SK-N-SH treated with all-trans-retinoic acid at 6 μM for 48 hours (cell line): ENCODE data around the gene TWSG1.

Source experiments
- ATAC-seq: fragments of 200-7000 bp; cut with Tn5 transposase; 3 replicates; pipeline ENCODE4 v1.9.1; 2020; ENCODE audit warnings: mild to moderate bottlenecking, moderate library complexity
- ARNTL ChIP-seq: fragments of 450-650 bp; formaldehyde crosslinking; IDR thresholded peaks from 2 replicates; pipeline ENCODE4 v1.5.0; 2020; ENCODE audit warnings: low read depth, mild to moderate bottlenecking, moderate library complexity, borderline replicate concordance
- BACH2 ChIP-seq: fragments of 250-450 bp; sonication (Bioruptor Pico); IDR thresholded peaks from 2 replicates; pipeline ENCODE4 v1.9.0; 2021; ENCODE audit warnings: mild to moderate bottlenecking, borderline replicate concordance
- CREB5 ChIP-seq: fragments of 250-450 bp; sonication (Bioruptor Pico); IDR thresholded peaks from 2 replicates; pipeline ENCODE4 v1.5.1; 2020; ENCODE audit warnings: low read depth, mild to moderate bottlenecking, moderate library complexity
- CSRNP3 ChIP-seq: fragments of 250-450 bp; sonication (Bioruptor Pico); IDR thresholded peaks from 2 replicates; pipeline ENCODE4 v1.5.1; 2021; ENCODE audit warnings: mild to moderate bottlenecking, moderate library complexity
- ESRRG ChIP-seq: fragments of 250-450 bp; sonication (Bioruptor Pico); IDR thresholded peaks from 2 replicates; pipeline ENCODE4 v1.6.1; 2021; ENCODE audit warnings: mild to moderate bottlenecking
- ISL1 ChIP-seq: fragments of 250-450 bp; sonication (Bioruptor Pico); IDR thresholded peaks from 2 replicates; pipeline ENCODE4 v2.1.2; 2022; ENCODE audit warnings: mild to moderate bottlenecking, moderate library complexity
- OSR1 ChIP-seq: fragments of 250-450 bp; sonication (Bioruptor Pico); IDR thresholded peaks from 2 replicates; pipeline ENCODE4 v1.8.0; 2022; ENCODE audit warnings: moderate library complexity, mild to moderate bottlenecking, inconsistent platforms
- PATZ1 ChIP-seq: fragments of 250-450 bp; sonication (Bioruptor Pico); IDR thresholded peaks from 2 replicates; pipeline ENCODE4 v1.8.0; 2020; ENCODE audit warnings: mild to moderate bottlenecking, moderate library complexity, borderline replicate concordance
- PPARA ChIP-seq: fragments of 250-450 bp; sonication (Bioruptor Pico); IDR thresholded peaks from 2 replicates; pipeline ENCODE4 v1.5.0; 2020; ENCODE audit warnings: mild to moderate bottlenecking, borderline replicate concordance
- RARB ChIP-seq: fragments of 250-450 bp; sonication (Bioruptor Pico); IDR thresholded peaks from 2 replicates; pipeline ENCODE4 v1.8.0; 2021; ENCODE audit warnings: mild to moderate bottlenecking, moderate library complexity
- SNAI2 ChIP-seq: fragments of 250-450 bp; sonication (Bioruptor Pico); IDR thresholded peaks from 2 replicates; pipeline ENCODE4 v1.5.0; 2020; ENCODE audit warnings: mild to moderate bottlenecking, moderate library complexity
- TCF4 ChIP-seq: fragments of 250-450 bp; sonication (Bioruptor Pico); IDR thresholded peaks from 2 replicates; pipeline ENCODE4 v1.8.0; 2021; ENCODE audit warnings: mild to moderate bottlenecking, moderate library complexity, borderline replicate concordance
- TOX ChIP-seq: fragments of 250-450 bp; sonication (Bioruptor Pico); IDR thresholded peaks from 2 replicates; pipeline ENCODE4 v1.8.0; 2021; ENCODE audit warnings: mild to moderate bottlenecking, moderate library complexity, borderline replicate concordance
- ZC3H10 ChIP-seq: fragments of 250-450 bp; sonication (Bioruptor Pico); IDR thresholded peaks from 2 replicates; pipeline ENCODE4 v1.5.1; 2021; ENCODE audit warnings: mild to moderate bottlenecking, moderate library complexity
- ZFP3 ChIP-seq: fragments of 250-450 bp; sonication (Bioruptor Pico); IDR thresholded peaks from 2 replicates; pipeline ENCODE4 v1.5.0; 2020; ENCODE audit warnings: mild to moderate bottlenecking, moderate library complexity
- ZFP30 ChIP-seq: fragments of 450-650 bp; formaldehyde crosslinking; IDR thresholded peaks from 2 replicates; pipeline ENCODE4 v1.5.0; 2022; ENCODE audit warnings: mild to moderate bottlenecking, moderate library complexity
- ZNF565 ChIP-seq: fragments of 450-650 bp; formaldehyde crosslinking; conservative IDR thresholded peaks from 2 replicates; pipeline ENCODE4 v1.5.0; 2020; ENCODE audit warnings: low read depth, mild to moderate bottlenecking, moderate library complexity
- ZNF70 ChIP-seq: fragments of 450-650 bp; formaldehyde crosslinking; IDR thresholded peaks from 2 replicates; pipeline ENCODE4 v1.5.0; 2020; ENCODE audit warnings: mild to moderate bottlenecking, moderate library complexity
- ZNF8 ChIP-seq: fragments of 450-650 bp; formaldehyde crosslinking; IDR thresholded peaks from 2 replicates; pipeline ENCODE4 v1.5.0; 2020; ENCODE audit warnings: mild to moderate bottlenecking, moderate library complexity
- TF ChIP-seq, protein P1 (sequence below): fragments of 250-450 bp; sonication (Bioruptor Pico); IDR thresholded peaks from 2 replicates; pipeline ENCODE4 v1.8.0; 2021; ENCODE audit warnings: low read depth, mild to moderate bottlenecking, moderate library complexity, borderline replicate concordance
- TF ChIP-seq, protein P2 (sequence below): fragments of 250-450 bp; sonication (Bioruptor Pico); IDR thresholded peaks from 2 replicates; pipeline ENCODE4 v1.5.0; 2020; ENCODE audit warnings: mild to moderate bottlenecking, moderate library complexity

The TWSG1 gene

GRCh38 chr18:9379118-9379517 lies 44.5 kb downstream of the TWSG1 start (continued):
- TF ChIP-seq ESRRG (CRISPR knock-in tag) (no peak), PPARA (CRISPR knock-in tag) (no peak), CSRNP3 (CRISPR knock-in tag) (no peak), ZC3H10 (CRISPR knock-in tag) (no peak)
- TF ChIP-seq, all 23 proteins: peak for 0

GRCh38 chr18:9380101-9380500 lies 45.5 kb downstream of the TWSG1 start:
- TF ChIP-seq ZFP30 (CRISPR knock-in tag), result no peak
- TF ChIP-seq SNAI2 (CRISPR knock-in tag), result no peak
- TF ChIP-seq ZNF565, result no peak
- TF ChIP-seq CREB5 (CRISPR knock-in tag), result no peak
- TF ChIP-seq, protein P1, sequence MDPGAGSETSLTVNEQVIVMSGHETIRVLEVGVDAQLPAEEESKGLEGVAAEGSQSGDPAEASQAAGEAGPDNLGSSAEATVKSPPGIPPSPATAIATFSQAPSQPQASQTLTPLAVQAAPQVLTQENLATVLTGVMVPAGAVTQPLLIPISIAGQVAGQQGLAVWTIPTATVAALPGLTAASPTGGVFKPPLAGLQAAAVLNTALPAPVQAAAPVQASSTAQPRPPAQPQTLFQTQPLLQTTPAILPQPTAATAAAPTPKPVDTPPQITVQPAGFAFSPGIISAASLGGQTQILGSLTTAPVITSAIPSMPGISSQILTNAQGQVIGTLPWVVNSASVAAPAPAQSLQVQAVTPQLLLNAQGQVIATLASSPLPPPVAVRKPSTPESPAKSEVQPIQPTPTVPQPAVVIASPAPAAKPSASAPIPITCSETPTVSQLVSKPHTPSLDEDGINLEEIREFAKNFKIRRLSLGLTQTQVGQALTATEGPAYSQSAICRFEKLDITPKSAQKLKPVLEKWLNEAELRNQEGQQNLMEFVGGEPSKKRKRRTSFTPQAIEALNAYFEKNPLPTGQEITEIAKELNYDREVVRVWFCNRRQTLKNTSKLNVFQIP (CRISPR knock-in tag), result no peak
- no peak for TF ChIP-seq RARB
- no peak for TF ChIP-seq ZC3H10 (CRISPR knock-in tag)
- TF ChIP-seq ZFP3 (CRISPR knock-in tag), result no peak
- TF ChIP-seq ARNTL (CRISPR knock-in tag), result no peak
- TF ChIP-seq TCF4 (CRISPR knock-in tag), result no peak
- no peak for TF ChIP-seq PPARA (CRISPR knock-in tag)
- TF ChIP-seq PATZ1 (CRISPR knock-in tag), result no peak
- TF ChIP-seq CSRNP3 (CRISPR knock-in tag), result no peak
- TF ChIP-seq, protein P2, sequence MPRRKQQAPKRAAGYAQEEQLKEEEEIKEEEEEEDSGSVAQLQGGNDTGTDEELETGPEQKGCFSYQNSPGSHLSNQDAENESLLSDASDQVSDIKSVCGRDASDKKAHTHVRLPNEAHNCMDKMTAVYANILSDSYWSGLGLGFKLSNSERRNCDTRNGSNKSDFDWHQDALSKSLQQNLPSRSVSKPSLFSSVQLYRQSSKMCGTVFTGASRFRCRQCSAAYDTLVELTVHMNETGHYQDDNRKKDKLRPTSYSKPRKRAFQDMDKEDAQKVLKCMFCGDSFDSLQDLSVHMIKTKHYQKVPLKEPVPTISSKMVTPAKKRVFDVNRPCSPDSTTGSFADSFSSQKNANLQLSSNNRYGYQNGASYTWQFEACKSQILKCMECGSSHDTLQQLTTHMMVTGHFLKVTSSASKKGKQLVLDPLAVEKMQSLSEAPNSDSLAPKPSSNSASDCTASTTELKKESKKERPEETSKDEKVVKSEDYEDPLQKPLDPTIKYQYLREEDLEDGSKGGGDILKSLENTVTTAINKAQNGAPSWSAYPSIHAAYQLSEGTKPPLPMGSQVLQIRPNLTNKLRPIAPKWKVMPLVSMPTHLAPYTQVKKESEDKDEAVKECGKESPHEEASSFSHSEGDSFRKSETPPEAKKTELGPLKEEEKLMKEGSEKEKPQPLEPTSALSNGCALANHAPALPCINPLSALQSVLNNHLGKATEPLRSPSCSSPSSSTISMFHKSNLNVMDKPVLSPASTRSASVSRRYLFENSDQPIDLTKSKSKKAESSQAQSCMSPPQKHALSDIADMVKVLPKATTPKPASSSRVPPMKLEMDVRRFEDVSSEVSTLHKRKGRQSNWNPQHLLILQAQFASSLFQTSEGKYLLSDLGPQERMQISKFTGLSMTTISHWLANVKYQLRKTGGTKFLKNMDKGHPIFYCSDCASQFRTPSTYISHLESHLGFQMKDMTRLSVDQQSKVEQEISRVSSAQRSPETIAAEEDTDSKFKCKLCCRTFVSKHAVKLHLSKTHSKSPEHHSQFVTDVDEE, result no peak
- no peak for TF ChIP-seq BACH2 (CRISPR knock-in tag)
- TF ChIP-seq ISL1 (CRISPR knock-in tag), result no peak
- no peak for TF ChIP-seq ZNF70 (CRISPR knock-in tag)
- no peak for TF ChIP-seq TOX
- no peak for TF ChIP-seq ZNF8 (CRISPR knock-in tag)
- no peak for TF ChIP-seq OSR1
- ATAC-seq, result no peak
